WTC11 (cell line): Measurements from ENCODE around the gene ENGASE.

Experiments used
- CREB1 ChIP-seq: sonication (generic); formaldehyde crosslinking; IDR thresholded peaks from 2 replicates; pipeline ENCODE4 v1.8.0; 2023; ENCODE audit warnings: mild to moderate bottlenecking, missing genetic modification reagents
- NFYB ChIP-seq: sonication (generic); formaldehyde crosslinking; conservative IDR thresholded peaks from 2 replicates; pipeline ENCODE4 v1.8.0; 2022; ENCODE audit warnings: low read depth, missing genetic modification reagents
- USF1 ChIP-seq: sonication (generic); formaldehyde crosslinking; IDR thresholded peaks from 2 replicates; pipeline ENCODE4 v1.8.0; 2022; ENCODE audit warnings: mild to moderate bottlenecking, missing genetic modification reagents
- TF ChIP-seq, protein P1 (sequence below): fragments of 200-600 bp; IDR thresholded peaks from 2 replicates; pipeline ENCODE4 v1.8.0; 2022; ENCODE audit warnings: antibody characterized with exemption

DNA sequence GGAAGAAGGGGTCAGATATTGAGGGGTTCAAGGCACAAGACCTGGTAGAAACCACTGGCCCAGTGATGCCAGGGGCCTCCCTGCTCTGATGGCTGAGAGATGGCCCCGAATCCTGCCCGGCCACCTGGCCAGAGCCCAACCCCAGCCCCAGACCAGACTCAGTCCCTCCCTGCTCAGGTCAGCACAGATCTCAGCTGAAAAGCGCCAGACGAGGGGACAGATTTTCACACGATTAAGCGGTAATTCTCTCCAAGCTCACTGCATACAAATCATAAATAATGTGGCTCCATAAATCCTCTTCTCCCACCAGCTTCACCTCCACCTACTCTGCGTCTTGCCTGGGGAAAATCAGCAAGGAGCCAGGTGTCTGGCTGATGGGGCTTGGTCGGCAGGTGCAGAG is 57.1 kb downstream of the ENGASE start:
- TF ChIP-seq USF1 (CRISPR knock-in tag) (no peak), CREB1 (no peak), NFYB (CRISPR knock-in tag) (no peak)
- TF ChIP-seq, protein P1, sequence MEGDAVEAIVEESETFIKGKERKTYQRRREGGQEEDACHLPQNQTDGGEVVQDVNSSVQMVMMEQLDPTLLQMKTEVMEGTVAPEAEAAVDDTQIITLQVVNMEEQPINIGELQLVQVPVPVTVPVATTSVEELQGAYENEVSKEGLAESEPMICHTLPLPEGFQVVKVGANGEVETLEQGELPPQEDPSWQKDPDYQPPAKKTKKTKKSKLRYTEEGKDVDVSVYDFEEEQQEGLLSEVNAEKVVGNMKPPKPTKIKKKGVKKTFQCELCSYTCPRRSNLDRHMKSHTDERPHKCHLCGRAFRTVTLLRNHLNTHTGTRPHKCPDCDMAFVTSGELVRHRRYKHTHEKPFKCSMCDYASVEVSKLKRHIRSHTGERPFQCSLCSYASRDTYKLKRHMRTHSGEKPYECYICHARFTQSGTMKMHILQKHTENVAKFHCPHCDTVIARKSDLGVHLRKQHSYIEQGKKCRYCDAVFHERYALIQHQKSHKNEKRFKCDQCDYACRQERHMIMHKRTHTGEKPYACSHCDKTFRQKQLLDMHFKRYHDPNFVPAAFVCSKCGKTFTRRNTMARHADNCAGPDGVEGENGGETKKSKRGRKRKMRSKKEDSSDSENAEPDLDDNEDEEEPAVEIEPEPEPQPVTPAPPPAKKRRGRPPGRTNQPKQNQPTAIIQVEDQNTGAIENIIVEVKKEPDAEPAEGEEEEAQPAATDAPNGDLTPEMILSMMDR: no peak
